Activated naive CD4-positive, alpha-beta T cell treated with anti-CD3 and anti-CD28 coated beads, Interleukin-2, amount 50 U/mL, for 72 hours (primary cell): ENCODE results near the gene VPS35L. TPM values are rescaled to one million over a fixed set of nuclear protein-coding genes. Genes with fewer than 3 reads are reported as not detected.
"Not testable (repeated sequence)": the region's sequence is repeated elsewhere in the genome, so short reads cannot be mapped to it uniquely, and the experiment has no call there.

ENCODE experiments used
- ATAC-seq, 2 donors: fragments of 150-1000 bp; cut with Tn5 transposase; 2 replicates each; pipeline ENCODE4 v1.10.0; 2021; ENCODE audit warnings: mild to moderate bottlenecking in 2 of 2, moderate library complexity in 2 of 2
- DNase-seq, 2 donors: peaks; one replicate each; pipeline ENCODE4 v3.0.0; 2021 to 2022; ENCODE audit warnings: low spot score in 2 of 2
- H3K27ac Mint-ChIP-seq, 2 donors: one replicate each; pipeline ENCODE4 v1.8.0; 2022; ENCODE audit warnings: mild to moderate bottlenecking in 2 of 2, mixed read lengths in 2 of 2
- H3K36me3 Mint-ChIP-seq, 2 donors: one replicate each; pipeline ENCODE4 v1.8.0; 2022; ENCODE audit warnings: mixed read lengths in 2 of 2
- H3K9me3 Mint-ChIP-seq, 2 donors: one replicate each; pipeline ENCODE4 v1.8.0; 2022; ENCODE audit warnings: mixed read lengths in 2 of 2
- total RNA-seq, 2 donors: library from RNA; stranded (reverse); gene quantifications; one replicate each; pipeline ENCODE4 v1.2.3, GENCODE V29; 2022

VPS35L gene
- total RNA-seq, 2 donors from 2014 or later = 47.5 to 49.0 TPM

DNA sequence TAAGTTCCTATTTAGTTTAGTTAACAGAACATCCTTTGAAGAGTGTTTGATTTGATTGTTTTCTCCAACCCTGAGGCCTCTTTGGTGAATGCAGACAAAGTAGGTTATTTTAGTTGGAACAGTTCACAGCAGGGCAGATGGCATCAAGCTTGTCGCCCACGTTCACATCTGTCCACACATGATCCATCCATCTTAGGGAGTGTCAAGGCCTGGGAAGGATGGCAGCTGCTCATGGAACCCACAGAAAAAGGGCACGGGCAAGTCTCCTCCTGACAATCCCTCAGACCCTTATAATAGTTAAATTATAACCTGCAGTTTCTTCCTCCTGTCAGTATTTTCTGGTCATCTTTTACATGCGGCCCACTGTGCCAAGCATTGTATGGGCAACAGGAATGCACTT lies 102.3 kb downstream of the VPS35L start:
- no peak for DNase-seq
- peaks cover 10 to 15% of the 10 kb centered on the region in 2 donors for H3K36me3 Mint-ChIP-seq
- ATAC-seq = no peak
- H3K9me3 Mint-ChIP-seq = peaks cover 0 to 4% of the 10 kb centered on the region in 2 donors
- H3K27ac Mint-ChIP-seq = peak overlapping the region in 1 of 2 donors; percentile 19

DNA sequence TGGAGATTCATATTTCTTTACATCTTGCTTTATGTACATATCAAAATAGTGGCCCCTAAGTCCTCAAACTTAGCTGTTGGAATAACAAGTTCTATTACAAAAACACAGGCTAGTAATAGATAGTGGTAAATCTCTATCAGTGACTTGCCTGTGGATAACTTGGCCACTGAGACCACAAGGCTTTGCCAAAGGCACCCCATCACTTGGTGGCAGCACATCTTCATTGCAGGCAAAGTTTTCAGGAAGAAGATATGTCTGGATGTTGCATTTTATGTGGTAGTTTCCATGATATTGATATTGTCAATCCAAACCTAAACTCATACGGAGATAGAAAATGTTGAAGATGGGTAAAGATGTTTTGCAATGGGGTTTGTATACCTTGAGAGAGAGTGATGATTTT lies 104.1 kb downstream of the VPS35L start:
- Mint-ChIP-seq H3K27ac (no peak overlapping the region), H3K36me3 (peaks cover 13 to 24% of the 10 kb centered on the region in 2 donors), H3K9me3 (peaks cover 0 to 4% of the 10 kb centered on the region in 2 donors)
- DNase-seq = no peak
- no peak for ATAC-seq

DNA sequence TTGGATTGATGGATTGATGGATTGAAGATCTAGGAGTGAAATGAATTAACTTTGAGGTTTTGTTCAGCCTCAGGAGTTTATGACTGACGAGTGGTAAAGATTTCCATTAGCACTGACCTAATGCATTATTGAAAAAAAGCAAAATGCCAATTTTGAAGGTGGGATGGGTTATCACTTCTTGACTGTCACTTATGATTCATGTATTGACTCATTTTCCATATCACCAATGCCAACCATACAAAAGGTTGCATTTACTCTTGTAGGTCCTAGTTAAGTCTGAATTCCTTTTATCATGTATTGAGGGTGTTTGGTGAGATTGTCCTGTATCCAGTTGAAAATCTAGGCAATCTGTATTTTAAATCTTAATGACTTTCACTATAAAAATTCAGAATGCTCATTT lies 104.9 kb downstream of the VPS35L start:
- no peak overlapping the region for H3K27ac Mint-ChIP-seq
- peaks cover 13 to 30% of the 10 kb centered on the region in 2 donors for H3K36me3 Mint-ChIP-seq
- peaks cover 0 to 8% of the 10 kb centered on the region in 2 donors for H3K9me3 Mint-ChIP-seq
- DNase-seq (no peak), ATAC-seq (peak; percentile 84 to 88)

DNA sequence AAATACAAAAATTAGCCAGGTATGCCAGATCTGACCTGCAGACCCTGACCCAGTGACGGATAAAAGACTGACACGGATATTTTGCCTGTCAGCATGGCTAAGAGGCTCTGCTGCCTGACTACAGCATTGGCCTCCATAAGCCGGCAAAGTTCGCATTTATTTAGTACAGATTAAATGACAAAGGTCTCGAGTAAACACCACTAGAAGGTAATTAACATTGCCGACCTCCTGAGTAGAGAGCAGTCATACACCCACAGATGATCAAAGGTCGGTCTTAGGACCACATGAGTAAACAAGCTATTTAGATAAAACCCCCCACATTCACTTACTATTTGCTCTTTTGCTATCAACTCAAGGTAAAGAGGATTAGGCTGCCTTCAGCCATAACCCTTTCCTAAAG lies 106.8 kb downstream of the VPS35L start:
- H3K9me3 Mint-ChIP-seq = peaks cover 0 to 10% of the 10 kb centered on the region in 2 donors
- peaks cover 12 to 35% of the 10 kb centered on the region in 2 donors for H3K36me3 Mint-ChIP-seq
- ATAC-seq (no peak), DNase-seq (no peak)
- H3K27ac Mint-ChIP-seq = no peak overlapping the region

DNA sequence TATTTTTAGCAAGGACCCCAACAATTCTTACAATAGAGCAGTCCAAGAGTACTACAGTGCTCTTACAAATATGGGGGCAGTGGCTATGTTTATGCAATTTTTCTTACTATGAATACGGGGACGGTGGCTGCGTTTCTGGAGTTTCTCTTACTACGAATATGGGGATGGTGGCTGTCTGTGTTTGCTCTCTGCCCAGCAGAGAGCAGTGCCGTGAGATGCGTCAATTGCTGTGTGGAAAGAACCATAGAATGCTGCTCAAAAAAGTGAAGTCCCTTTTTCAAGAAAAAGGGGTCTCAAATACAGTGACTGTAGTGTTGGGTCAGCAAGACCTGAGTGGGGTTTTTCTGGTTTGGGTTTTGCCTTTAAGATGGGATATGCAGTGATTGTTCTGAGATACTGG lies 108.7 kb downstream of the VPS35L start:
- ATAC-seq (no peak), DNase-seq (no peak)
- peaks cover 12 to 35% of the 10 kb centered on the region in 2 donors for H3K36me3 Mint-ChIP-seq
- H3K27ac Mint-ChIP-seq = no peak overlapping the region
- H3K9me3 Mint-ChIP-seq = peaks cover 0 to 10% of the 10 kb centered on the region in 2 donors

DNA sequence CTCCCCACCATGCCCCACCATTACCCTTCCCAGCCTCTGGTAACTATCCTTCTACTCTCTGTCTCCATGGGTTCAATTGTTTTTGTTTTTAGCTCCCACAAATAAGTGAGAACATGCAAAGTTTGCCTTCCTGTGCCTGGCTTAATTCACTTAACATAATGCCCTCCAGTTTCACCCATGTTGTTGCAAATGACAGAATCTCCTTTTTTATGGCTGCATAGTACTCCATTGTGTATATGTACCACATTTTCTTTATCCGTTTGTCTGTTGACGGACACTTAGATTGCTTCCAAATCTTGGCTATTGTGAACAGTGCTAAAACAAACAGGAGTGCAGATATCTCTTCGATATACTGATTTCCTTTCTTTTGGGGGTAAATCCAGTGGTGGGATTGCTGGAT lies 109.8 kb downstream of the VPS35L start:
- peaks cover 16 to 35% of the 10 kb centered on the region in 2 donors for H3K36me3 Mint-ChIP-seq
- H3K27ac Mint-ChIP-seq = peak overlapping the region in 1 of 2 donors; percentile 9
- not testable (repeated sequence) for DNase-seq, ATAC-seq
- peaks cover 0 to 10% of the 10 kb centered on the region in 2 donors for H3K9me3 Mint-ChIP-seq

DNA sequence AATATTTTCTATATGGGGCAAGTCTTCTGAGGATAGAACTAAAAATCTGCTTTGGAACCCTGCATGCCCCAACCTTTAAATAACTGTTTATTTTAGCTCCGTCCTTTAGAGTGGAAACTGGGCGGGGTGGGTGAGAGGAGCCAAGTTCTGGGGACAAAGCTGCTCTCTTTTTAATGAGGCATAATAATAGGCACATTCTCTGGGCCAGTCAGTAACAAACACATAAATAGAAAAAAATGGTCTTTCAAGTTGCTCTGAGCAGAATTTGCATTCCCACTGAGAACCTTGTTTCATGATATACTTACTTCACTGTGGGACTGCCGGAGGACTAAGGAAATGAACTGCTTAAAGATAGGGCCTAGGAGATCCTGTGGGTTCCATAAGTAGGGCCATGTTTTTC lies 111.0 kb downstream of the VPS35L start:
- peaks cover 16 to 31% of the 10 kb centered on the region in 2 donors for H3K36me3 Mint-ChIP-seq
- H3K27ac Mint-ChIP-seq = no peak overlapping the region
- DNase-seq = no peak
- no peak for ATAC-seq
- peaks cover 0 to 10% of the 10 kb centered on the region in 2 donors for H3K9me3 Mint-ChIP-seq

DNA sequence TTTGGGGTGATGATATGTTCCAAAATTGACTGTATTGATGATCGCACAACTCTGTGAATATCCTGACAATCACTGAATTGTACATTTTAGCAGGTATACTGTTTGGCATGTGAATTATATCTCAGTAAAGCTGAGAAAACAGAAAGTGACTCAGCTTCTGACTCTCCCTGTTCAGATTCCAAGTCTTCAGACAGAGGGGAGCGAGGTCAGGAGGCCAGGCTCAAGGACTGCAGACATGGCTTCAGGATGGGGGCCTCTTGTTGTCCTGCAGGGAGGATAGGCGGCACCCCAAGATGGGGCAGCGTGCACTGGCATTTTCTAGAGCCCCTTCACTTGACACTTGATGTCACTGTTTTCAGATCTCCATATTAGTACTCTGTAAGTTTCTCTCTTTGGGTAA lies 116.9 kb downstream of the VPS35L start:
- no peak overlapping the region for H3K27ac Mint-ChIP-seq
- H3K9me3 Mint-ChIP-seq = no peaks in the 10 kb centered on the region
- ATAC-seq (no peak), DNase-seq (no peak)
- peaks cover 8 to 11% of the 10 kb centered on the region in 2 donors for H3K36me3 Mint-ChIP-seq

DNA sequence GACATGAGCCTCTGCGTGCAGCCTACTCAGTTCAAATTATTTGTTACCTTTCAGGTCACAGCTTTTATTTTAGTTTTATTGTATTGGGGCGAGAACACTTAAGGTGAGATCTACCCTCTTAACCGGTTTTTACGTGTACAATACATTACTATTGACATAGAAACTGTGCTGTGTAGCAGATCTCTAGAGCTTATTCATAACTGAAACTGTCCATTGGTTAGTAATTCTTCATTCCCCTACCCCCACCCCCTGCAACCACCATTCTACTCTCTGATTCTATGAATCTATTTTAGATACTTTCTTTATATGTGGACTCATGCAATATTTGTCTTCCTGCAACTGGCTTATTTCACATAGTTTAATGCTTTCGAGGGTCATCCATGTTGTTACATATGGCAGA lies 119.0 kb downstream of the VPS35L start:
- DNase-seq (no peak), ATAC-seq (peak; percentile 33 to 70)
- H3K36me3 Mint-ChIP-seq = peaks cover under 1 to 11% of the 10 kb centered on the region in 2 donors
- no peaks in the 10 kb centered on the region for H3K9me3 Mint-ChIP-seq
- no peak overlapping the region for H3K27ac Mint-ChIP-seq

DNA sequence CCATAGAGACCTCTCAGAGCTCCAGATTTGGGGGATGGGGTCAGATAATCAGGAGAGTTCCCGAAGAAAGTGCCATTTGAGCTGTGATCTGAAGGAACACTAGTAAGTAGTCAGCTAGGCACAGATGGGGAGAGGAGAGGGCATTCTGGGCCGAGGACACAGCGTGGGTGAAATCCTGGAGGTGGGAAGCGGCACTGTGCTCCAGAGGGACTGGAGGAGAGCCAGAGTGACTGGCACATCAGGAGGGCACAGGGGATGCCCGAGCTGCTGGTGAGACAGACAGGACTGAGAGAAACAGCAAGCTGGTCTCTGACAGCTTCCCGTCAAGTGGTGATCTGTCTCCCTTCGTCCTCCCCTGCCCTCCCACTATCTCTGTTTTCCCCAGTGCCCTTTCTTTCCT lies 121.9 kb downstream of the VPS35L start:
- ATAC-seq (no peak), DNase-seq (no peak)
- H3K36me3 Mint-ChIP-seq = peaks cover 4 to 11% of the 10 kb centered on the region in 2 donors
- H3K27ac Mint-ChIP-seq = peak overlapping the region in 1 of 2 donors; percentile 74
- no peaks in the 10 kb centered on the region for H3K9me3 Mint-ChIP-seq

DNA sequence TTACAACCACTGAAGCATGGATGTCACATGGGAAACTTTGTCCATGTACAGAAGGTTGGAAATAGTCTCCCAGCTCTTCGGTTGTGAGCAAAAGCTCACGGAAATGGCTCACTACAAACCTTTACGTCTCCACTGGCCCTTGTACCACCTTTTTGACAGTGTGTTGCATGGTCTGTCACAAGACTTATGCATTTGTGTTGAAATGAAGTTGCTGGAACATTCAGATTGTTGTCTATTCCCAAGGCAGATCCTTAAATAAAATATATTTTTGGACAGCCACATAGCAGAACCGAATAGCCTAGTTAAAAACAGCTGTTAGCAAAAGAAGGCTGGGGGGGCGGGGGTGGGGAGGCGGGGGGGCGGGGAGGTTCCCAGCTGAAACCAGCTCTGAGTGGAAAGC lies 123.3 kb downstream of the VPS35L start:
- no peak for ATAC-seq

DNA sequence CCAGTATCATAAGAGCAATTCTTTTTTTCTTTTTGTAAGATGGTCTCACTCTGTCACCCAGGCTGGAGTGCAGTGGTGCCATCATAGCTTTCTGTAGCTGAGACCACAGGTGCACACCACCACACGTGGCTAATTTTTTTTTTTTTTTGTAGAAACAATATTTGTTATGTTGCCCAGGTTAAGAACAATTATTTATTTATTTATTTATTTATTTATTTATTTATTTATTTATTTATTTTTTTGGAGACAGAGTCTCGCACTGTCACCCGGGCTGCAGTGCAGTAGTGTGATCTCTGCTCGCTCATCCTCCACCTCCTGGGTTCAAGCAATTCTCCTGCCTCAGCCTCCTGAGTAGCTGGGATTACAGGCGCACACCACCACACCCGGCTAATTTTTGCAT lies 123.8 kb downstream of the VPS35L start:
- not testable (repeated sequence) for ATAC-seq, DNase-seq, H3K27ac Mint-ChIP-seq, H3K9me3 Mint-ChIP-seq
- peaks cover 13 to 24% of the 10 kb centered on the region in 2 donors for H3K36me3 Mint-ChIP-seq

More for the DNA sequence above, 123.3 kb downstream of the VPS35L start:
- Mint-ChIP-seq H3K27ac (no peak overlapping the region), H3K36me3 (peaks cover 11 to 22% of the 10 kb centered on the region in 2 donors), H3K9me3 (peaks cover 0 to 5% of the 10 kb centered on the region in 2 donors)
- DNase-seq = no peak

DNA sequence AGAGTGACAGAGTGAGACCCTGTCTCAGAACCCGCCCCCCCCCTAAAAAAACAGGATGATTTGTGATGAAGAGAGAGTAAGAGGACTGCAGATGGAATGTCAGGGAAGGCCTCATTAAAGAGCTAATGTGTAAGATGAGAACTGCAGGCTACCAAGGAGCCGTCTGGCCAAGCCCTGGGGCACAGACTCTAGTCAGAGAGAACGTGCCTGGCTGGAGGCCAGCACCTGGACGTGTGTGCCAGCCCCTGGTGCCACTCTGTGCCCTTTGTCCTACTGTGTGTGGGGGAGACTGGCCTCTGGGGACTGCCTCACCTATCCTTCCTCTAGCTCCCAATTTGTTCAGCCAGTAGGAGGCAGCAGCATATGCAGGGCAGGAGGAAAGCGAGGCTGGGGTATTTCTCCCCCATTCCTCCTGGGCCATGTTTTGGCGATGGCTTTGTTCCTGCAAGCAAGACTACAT lies 125.4 kb downstream of the VPS35L start:
- Mint-ChIP-seq H3K9me3 (peaks cover 0 to 5% of the 10 kb centered on the region in 2 donors), H3K36me3 (peaks cover 26 to 29% of the 10 kb centered on the region in 2 donors), H3K27ac (peak overlapping the region in 1 of 2 donors; percentile 57)
- ATAC-seq (no peak), DNase-seq (no peak)

DNA sequence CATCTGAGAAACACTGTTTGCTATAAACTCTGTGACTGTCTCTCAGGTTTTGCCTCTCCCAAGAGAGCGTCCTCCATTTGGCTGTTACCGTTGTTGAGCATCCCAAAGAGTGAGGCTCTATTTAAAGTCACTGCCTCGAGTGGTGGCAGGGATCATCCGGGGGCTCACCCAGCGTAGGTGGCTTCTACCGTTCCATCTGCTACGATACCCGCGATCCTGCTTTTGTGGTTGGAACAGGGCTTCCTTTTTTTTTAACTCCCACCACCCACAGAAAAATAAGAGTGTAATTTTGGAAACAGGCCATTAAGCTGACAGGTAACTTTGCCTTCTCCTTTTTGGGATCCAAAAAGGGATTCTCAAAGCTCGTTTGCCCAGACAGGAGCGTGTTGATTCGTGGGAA lies 126.1 kb downstream of the VPS35L start:
- DNase-seq = no peak
- no peak for ATAC-seq
- H3K27ac Mint-ChIP-seq = no peak overlapping the region
- peaks cover 30 to 32% of the 10 kb centered on the region in 2 donors for H3K36me3 Mint-ChIP-seq
- peaks cover 0 to 5% of the 10 kb centered on the region in 2 donors for H3K9me3 Mint-ChIP-seq

DNA sequence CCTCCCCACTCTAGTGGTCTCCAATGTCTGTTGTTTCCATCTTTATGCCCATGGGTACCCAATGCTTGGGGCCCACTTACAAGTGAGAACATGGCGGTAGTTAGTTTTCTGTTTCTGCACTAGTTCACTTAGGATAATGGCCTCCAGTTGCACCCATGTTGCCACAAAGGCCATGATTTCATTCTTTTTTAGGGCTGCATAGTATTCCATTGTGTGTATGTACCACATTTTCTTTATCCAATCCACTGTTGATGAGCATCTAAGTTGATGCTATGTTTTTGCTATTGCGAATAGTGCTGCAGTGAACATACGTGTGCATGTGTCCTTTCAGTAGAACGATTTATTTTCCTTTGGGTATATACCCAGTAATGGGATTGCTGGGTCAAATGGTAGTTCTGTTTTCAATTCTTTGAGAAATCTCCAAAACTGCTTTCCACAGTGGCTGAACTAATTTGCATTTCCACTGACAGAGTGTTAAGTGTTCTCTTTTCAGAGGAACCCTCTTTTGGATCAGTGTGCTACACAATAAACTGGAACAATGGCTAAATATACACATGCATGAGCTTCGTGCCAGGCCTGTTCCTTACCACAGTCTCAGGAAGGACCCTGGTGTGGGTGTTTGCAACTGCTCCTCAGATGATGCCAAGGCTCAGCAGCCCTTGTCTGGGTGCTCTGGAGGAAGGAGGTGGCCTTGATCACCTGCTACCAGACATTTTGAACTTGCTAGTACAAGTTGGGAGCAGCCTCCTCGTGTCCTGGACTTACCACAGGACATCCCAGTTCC lies 128.1 kb downstream of the VPS35L start:
- DNase-seq = no peak
- Mint-ChIP-seq H3K9me3 (peaks cover 0 to 5% of the 10 kb centered on the region in 2 donors), H3K36me3 (peaks cover 33 to 40% of the 10 kb centered on the region in 2 donors), H3K27ac (no peak overlapping the region)
- ATAC-seq = no peak

DNA sequence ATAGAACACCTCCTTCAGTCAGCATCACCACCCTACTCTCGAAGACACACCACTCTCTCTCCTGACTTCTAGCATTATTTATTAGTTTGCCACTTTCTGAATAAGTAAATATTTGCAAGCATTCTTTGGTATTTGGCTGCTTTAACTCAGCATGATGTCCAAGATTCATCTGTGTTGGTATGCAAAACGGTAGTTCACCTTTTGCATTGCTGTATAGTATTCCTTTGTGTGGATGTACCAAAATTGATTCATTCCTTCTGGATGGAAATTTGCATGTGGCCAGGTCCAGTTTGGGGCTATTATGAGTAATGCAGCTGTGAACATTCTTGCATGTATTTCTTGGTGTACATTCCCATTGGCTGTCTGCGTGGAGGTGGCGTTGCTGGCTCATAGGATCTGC lies 129.7 kb downstream of the VPS35L start:
- DNase-seq (no peak), ATAC-seq (no peak)
- peaks cover 0 to 5% of the 10 kb centered on the region in 2 donors for H3K9me3 Mint-ChIP-seq
- peaks cover 33 to 40% of the 10 kb centered on the region in 2 donors for H3K36me3 Mint-ChIP-seq
- H3K27ac Mint-ChIP-seq = no peak overlapping the region

DNA sequence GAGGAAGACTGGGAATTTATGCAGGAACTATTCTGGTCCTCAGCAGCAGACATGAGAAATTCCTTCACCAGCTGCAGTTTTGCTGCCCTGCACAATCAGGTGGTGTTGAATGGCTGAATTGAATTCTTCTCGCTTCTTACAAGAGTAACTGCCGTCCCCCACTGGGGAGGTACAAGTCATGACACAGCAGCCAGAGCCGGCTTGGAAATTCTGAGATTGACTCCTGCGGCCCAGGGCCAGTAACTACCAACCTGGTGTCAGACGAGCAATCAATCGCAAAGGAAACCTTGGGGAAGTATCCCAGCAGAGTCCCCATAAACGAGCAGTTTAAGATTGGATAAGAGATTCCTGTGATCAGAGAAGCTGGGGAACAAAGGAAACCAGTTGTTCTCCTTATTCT lies 131.8 kb downstream of the VPS35L start:
- DNase-seq (no peak), ATAC-seq (no peak)
- Mint-ChIP-seq H3K27ac (no peak overlapping the region), H3K9me3 (peaks cover 0 to 5% of the 10 kb centered on the region in 2 donors), H3K36me3 (peaks cover 29 to 47% of the 10 kb centered on the region in 2 donors)
